Left lung (tissue), 10 donors: ENCODE measurements around the gene ITIH2. TPM values are rescaled to one million over a fixed set of nuclear protein-coding genes. Genes with fewer than 3 reads are reported as not detected.
A peak's percentile ranks its signal among the peaks of the same experiment; 100 is the strongest.
"Not testable (repeated sequence)": the region's sequence is repeated elsewhere in the genome, so short reads cannot be mapped to it uniquely, and the experiment has no call there.

Experiments used
- ATAC-seq: fragments of 200-7000 bp; cut with Tn5 transposase; one replicate; pipeline ENCODE4 v1.9.1; 2020; ENCODE audit warnings: moderate library complexity
- DNase-seq, 4 donors: peaks; one replicate each; pipeline ENCODE4 v3.0.0-alpha.2; 2013 to 2020
- H3K27ac ChIP-seq, 2 donors: fragments of 200-600 bp; sonication (generic) in 1 of 2; one replicate each; pipeline versions ENCODE4 v1.5.0 to v1.8.0; 2020 to 2021
- H3K27me3 ChIP-seq, 2 donors: fragments of 200-600 bp; sonication (generic) in 1 of 2; one replicate each; pipeline versions ENCODE4 v1.5.0 to v1.8.0; 2020 to 2021
- H3K36me3 ChIP-seq, 2 donors: fragments of 200-600 bp; sonication (generic) in 1 of 2; one replicate each; pipeline versions ENCODE4 v1.5.0 to v1.8.0; 2020 to 2021
- H3K4me1 ChIP-seq, 2 donors: fragments of 200-600 bp; one replicate each; pipeline ENCODE4 v1.8.0; 2021
- H3K4me3 ChIP-seq, 2 donors: fragments of 200-600 bp; sonication (generic) in 1 of 2; one replicate each; pipeline versions ENCODE4 v1.5.0 to v1.8.0; 2020 to 2021; ENCODE audit warnings: mild to moderate bottlenecking in 1 of 2
- H3K9me3 ChIP-seq, 2 donors: fragments of 200-600 bp; sonication (generic) in 1 of 2; one replicate each; pipeline versions ENCODE4 v1.5.0 to v1.8.0; 2020 to 2021
- CTCF ChIP-seq, 2 donors: fragments of 200-600 bp; sonication (generic) in 1 of 2; IDR thresholded peaks; one replicate each; pipeline versions ENCODE4 v1.5.0 to v1.8.0; 2021; ENCODE audit warnings: antibody characterized with exemption in 2 of 2
- intact Hi-C, 2 donors: fragments of 100-400 bp; cut with DNase I; formaldehyde crosslinking; loops; one replicate each; pipeline versions ENCODE4 v1.11.2 to v1.14.2; 2022
- polyA plus RNA-seq, 6 donors: library from polyadenylated mRNA; unstranded; fragments of 120-200 nt; gene quantifications; one replicate each; pipeline ENCODE4 v1.2.1, GENCODE V29; 2013; ENCODE audit not compliant: insufficient read length in 6 of 6
- total RNA-seq, 2 donors: library from RNA; stranded (reverse); fragmentation: NEBNext Ultra II Directional; extraction: Animal tissue kit (Norgen Biotek cat#: 25700); gene quantifications; one replicate each; pipeline ENCODE4 v1.2.1, GENCODE V29; 2021
- donor health status: DM: no; HTN: yes; CAD: no.
- donor health status: DM: no; HTN: no; CAD: no.

The ITIH2 gene
- total and polyA plus RNA-seq, 8 donors, result 0.55 to 2.7 (median 1.3) TPM; not detected in 1

- H3K36me3 ChIP-seq, result no peaks in the 10 kb centered on the region
- no peaks in the 10 kb centered on the region for H3K9me3 ChIP-seq
- ATAC-seq (no peak), DNase-seq (no peak)
- intact Hi-C loops, result loop anchor here in 1 of 2 donors (10.0 kb wide), 1 partner anchor 125 kb away; no protein-coding TSS in a partner anchor
- H3K4me3 ChIP-seq, result no peak overlapping the region
- TF ChIP-seq CTCF (IDR thresholded peaks at IDR 0.05), result no peak
- no peak overlapping the region for H3K27ac ChIP-seq
- peaks cover 0 to 13% of the 10 kb centered on the region in 2 donors for H3K4me1 ChIP-seq
- peaks cover 0 to 43% of the 10 kb centered on the region in 2 donors for H3K27me3 ChIP-seq
Measured at GRCh38 chr10:7670157-7670556, 33.0 kb upstream of the ITIH2 start.

- no peak for TF ChIP-seq CTCF (IDR thresholded peaks at IDR 0.05)
- ATAC-seq (no peak), DNase-seq (no peak)
- Histone ChIP-seq H3K36me3 (no peaks in the 10 kb centered on the region), H3K27ac (no peak overlapping the region), H3K9me3 (no peaks in the 10 kb centered on the region), H3K27me3 (peaks cover 0 to 29% of the 10 kb centered on the region in 2 donors), H3K4me1 (no peaks in the 10 kb centered on the region), H3K4me3 (no peak overlapping the region)
- intact Hi-C loops, result loop anchor here in 1 of 2 donors (10.0 kb wide), 1 partner anchor 128 kb away; no protein-coding TSS in a partner anchor
Measured at GRCh38 chr10:7672341-7673134, 30.6 kb upstream of the ITIH2 start.

GRCh38 chr10:7679256-7679655, 23.9 kb upstream of the ITIH2 start:
- no peak overlapping the region for H3K4me3 ChIP-seq
- intact Hi-C loops, result loop anchor here in 1 of 2 donors (10.0 kb wide), 1 partner anchor 134 kb away; no protein-coding TSS in a partner anchor
- DNase-seq (no peak), ATAC-seq (no peak)
- no peak overlapping the region for H3K27ac ChIP-seq
- peaks cover 0 to 13% of the 10 kb centered on the region in 2 donors for H3K27me3 ChIP-seq
- no peak for TF ChIP-seq CTCF (IDR thresholded peaks at IDR 0.05)
- no peaks in the 10 kb centered on the region for H3K36me3 ChIP-seq
- H3K4me1 ChIP-seq, result no peaks in the 10 kb centered on the region
- H3K9me3 ChIP-seq, result no peaks in the 10 kb centered on the region

- H3K27ac ChIP-seq, H3K36me3 ChIP-seq, H3K4me1 ChIP-seq, H3K9me3 ChIP-seq, H3K27me3 ChIP-seq, ATAC-seq, DNase-seq, H3K4me3 ChIP-seq: not testable (repeated sequence)
- intact Hi-C loops, result loop anchor here in 1 of 2 donors (10.0 kb wide), 1 partner anchor 155 kb away; no protein-coding TSS in a partner anchor
Measured at GRCh38 chr10:7680078-7680477, 23.0 kb upstream of the ITIH2 start.

- peak; percentile 69 for ATAC-seq
- Histone ChIP-seq H3K27me3 (no peaks in the 10 kb centered on the region), H3K9me3 (peaks cover 0 to 7% of the 10 kb centered on the region in 2 donors), H3K4me3 (no peak overlapping the region), H3K36me3 (no peaks in the 10 kb centered on the region), H3K27ac (no peak overlapping the region), H3K4me1 (peaks cover 0 to 3% of the 10 kb centered on the region in 2 donors)
- DNase-seq, result no peak
- intact Hi-C loops, result loop anchor here (5.0 to 10.0 kb wide), 2 partner anchors 159 to 162 kb away; no protein-coding TSS in a partner anchor
- no peak for TF ChIP-seq CTCF (IDR thresholded peaks at IDR 0.05)
Measured at GRCh38 chr10:7686351-7687171, 16.6 kb upstream of the ITIH2 start.
